ENCODE measurements around the gene PPHLN1. TPM values are rescaled to one million over a fixed set of nuclear protein-coding genes. Genes with fewer than 3 reads are reported as not detected.

PPHLN1 gene
- total and polyA plus RNA-seq, 2 of the 8 experiments (the other 6 are each of a cell fraction or from before 2014, with no cell fraction given), result 34.3 to 71.6 TPM

DNA sequence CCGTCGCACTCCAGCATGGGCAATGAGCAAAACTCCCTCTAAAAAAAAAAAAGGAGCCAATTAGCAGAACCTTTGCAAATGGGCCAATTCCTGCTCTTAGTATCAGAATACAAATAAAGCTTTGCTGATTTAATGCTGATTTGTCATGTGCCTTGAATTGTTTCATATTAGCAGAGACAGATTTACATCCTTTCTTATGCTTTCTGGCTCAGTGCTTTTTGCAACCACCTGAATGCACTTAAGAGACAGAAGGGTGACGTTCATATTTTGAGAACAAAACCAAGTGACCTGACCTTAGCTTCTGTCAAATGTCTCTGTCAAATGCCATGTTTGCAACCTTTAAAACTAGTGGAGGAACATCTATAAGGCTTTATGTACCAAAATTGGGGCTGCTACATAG is 44.1 kb upstream of the PPHLN1 start:
- H3K36me3 ChIP-seq (ENCODE audit: control insufficient read depth in 2 of 4, insufficient read depth in 4 of 4, low read length in 3 of 4), result no peaks in the 10 kb centered on the region
- H2BK12ac ChIP-seq (ENCODE audit: low read depth, low read length), result no peak overlapping the region
- no peak overlapping the region for H4K8ac ChIP-seq (ENCODE audit: extremely low read depth, insufficient read depth, low read length)
- H3K79me2 ChIP-seq (ENCODE audit: control insufficient read depth in 1 of 2, insufficient read depth in 2 of 2, low read length in 2 of 2), result no peaks in the 10 kb centered on the region
- no peaks in the 10 kb centered on the region for H3K27me3 ChIP-seq (replicated peaks in 1 of 4; ENCODE audit: control insufficient read depth in 3 of 4, extremely low read depth in 1 of 4, insufficient read depth in 3 of 4, low read length in 3 of 4)
- H3K9ac ChIP-seq (replicated peaks in 1 of 4; ENCODE audit: extremely low read depth in 1 of 4, low read depth in 3 of 4, low read length in 3 of 4), result no peak overlapping the region
- CTCF ChIA-PET (ENCODE audit: partially characterized antibody), result no interaction called here
- no peaks in the 10 kb centered on the region for H3K9me3 ChIP-seq (ENCODE audit: insufficient read depth in 2 of 2, low read depth in 1 of 2, low read length in 1 of 2)
- no peak overlapping the region for H3K4me2 ChIP-seq (ENCODE audit: insufficient read depth in 1 of 2, low read depth in 2 of 2, low read length in 2 of 2)
- no peak overlapping the region for H2AK5ac ChIP-seq (ENCODE audit: low read depth, low read length)
- no peak overlapping the region for H3K23ac ChIP-seq (ENCODE audit: insufficient read length)
- H4K20me1 ChIP-seq (replicated peaks in 1 of 2; ENCODE audit: control insufficient read depth in 1 of 2, insufficient read depth in 2 of 2, low read length in 2 of 2), result no peaks in the 10 kb centered on the region
- no peaks in the 10 kb centered on the region for H3K79me1 ChIP-seq (ENCODE audit: low read depth, low read length)
- H3K4me3 ChIP-seq (ENCODE audit: extremely low read depth in 1 of 4, insufficient read depth in 2 of 4, low read depth in 3 of 4, low read length in 4 of 4), result no peak overlapping the region
- DNase-seq (ENCODE audit: low read depth in 1 of 2, low spot score in 2 of 2), result no peak
- no peak overlapping the region for H2BK5ac ChIP-seq (ENCODE audit: low read depth, low read length)
- POLR2A ChIA-PET (ENCODE audit: partially characterized antibody), result no interaction called here
- H3K14ac ChIP-seq (ENCODE audit: insufficient read length), result no peak overlapping the region
- no peak for FAIRE-seq
- no peak overlapping the region for H2BK20ac ChIP-seq (ENCODE audit: low read length)
- H2BK15ac ChIP-seq (ENCODE audit: low read length), result no peak overlapping the region
- no peak overlapping the region for H2BK120ac ChIP-seq (replicated peaks; ENCODE audit: low read depth, low read length)
- H4K91ac ChIP-seq (replicated peaks; ENCODE audit: insufficient read length, low read length), result no peak overlapping the region
- no peak overlapping the region for H3K56ac ChIP-seq (replicated peaks; ENCODE audit: insufficient read length, low read depth, low read length)
- H3K4ac ChIP-seq (replicated peaks; ENCODE audit: insufficient read length, low read depth, low read length), result no peak overlapping the region
- H2AFZ ChIP-seq (ENCODE audit: low read length), result no peak overlapping the region
- H4K5ac ChIP-seq (ENCODE audit: insufficient read length, low read depth, low read length), result no peak overlapping the region
- H3K27ac ChIP-seq (ENCODE audit: low read depth, low read length), result no peak overlapping the region
- H3K18ac ChIP-seq (ENCODE audit: extremely low read depth, low read length), result no peak overlapping the region
- 95% methylated on average over 3 of the region's 3 CpGs; no CpG with 5 or more reads in 1 of the 2 experiments for WGBS, 2 experiments (ENCODE audit: extremely low coverage in 1 of 2, insufficient coverage in 1 of 2, insufficient read length in 1 of 2, insufficient replicate concordance in 2 of 2, low coverage in 1 of 2, low lambda C conversion rate in 2 of 2, missing lambda C conversion rate in 1 of 2)
- H3K23me2 ChIP-seq (ENCODE audit: low read depth, low read length), result no peaks in the 10 kb centered on the region
- no peaks in the 10 kb centered on the region for H3K4me1 ChIP-seq (replicated peaks in 1 of 4; ENCODE audit: control insufficient read depth in 3 of 4, insufficient read depth in 4 of 4, low read length in 3 of 4)
- TF ChIP-seq, protein P1, sequence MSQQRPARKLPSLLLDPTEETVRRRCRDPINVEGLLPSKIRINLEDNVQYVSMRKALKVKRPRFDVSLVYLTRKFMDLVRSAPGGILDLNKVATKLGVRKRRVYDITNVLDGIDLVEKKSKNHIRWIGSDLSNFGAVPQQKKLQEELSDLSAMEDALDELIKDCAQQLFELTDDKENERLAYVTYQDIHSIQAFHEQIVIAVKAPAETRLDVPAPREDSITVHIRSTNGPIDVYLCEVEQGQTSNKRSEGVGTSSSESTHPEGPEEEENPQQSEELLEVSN (IDR thresholded peaks at IDR 0.05), result no peak
- TF ChIP-seq SUZ12 (IDR thresholded peaks at IDR 0.05; ENCODE audit: low read length) (no peak), SP2 (IDR thresholded peaks at IDR 0.05; ENCODE audit: low read length) (no peak), PHF8 (conservative IDR thresholded peaks at IDR 0.05; ENCODE audit: low read depth, low read length) (no peak), CBX8 (IDR thresholded peaks at IDR 0.05; ENCODE audit: borderline replicate concordance, low read depth, low read length) (no peak), YY1 (IDR thresholded peaks at IDR 0.05; ENCODE audit: low read depth, low read length) (no peak), TBP (IDR thresholded peaks at IDR 0.05; ENCODE audit: low read depth, low read length) (no peak), RAD21 (IDR thresholded peaks at IDR 0.05 in 1 of 2, conservative IDR thresholded peaks at IDR 0.05 in 1 of 2; ENCODE audit: low read depth in 2 of 2, low read length in 2 of 2) (no peak), CHD1 (IDR thresholded peaks at IDR 0.05; ENCODE audit: low read depth, low read length) (no peak)
- TF ChIP-seq, protein P2, sequence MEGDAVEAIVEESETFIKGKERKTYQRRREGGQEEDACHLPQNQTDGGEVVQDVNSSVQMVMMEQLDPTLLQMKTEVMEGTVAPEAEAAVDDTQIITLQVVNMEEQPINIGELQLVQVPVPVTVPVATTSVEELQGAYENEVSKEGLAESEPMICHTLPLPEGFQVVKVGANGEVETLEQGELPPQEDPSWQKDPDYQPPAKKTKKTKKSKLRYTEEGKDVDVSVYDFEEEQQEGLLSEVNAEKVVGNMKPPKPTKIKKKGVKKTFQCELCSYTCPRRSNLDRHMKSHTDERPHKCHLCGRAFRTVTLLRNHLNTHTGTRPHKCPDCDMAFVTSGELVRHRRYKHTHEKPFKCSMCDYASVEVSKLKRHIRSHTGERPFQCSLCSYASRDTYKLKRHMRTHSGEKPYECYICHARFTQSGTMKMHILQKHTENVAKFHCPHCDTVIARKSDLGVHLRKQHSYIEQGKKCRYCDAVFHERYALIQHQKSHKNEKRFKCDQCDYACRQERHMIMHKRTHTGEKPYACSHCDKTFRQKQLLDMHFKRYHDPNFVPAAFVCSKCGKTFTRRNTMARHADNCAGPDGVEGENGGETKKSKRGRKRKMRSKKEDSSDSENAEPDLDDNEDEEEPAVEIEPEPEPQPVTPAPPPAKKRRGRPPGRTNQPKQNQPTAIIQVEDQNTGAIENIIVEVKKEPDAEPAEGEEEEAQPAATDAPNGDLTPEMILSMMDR (IDR thresholded peaks at IDR 0.05; ENCODE audit: control extremely low read depth in 1 of 3, insufficient read depth in 1 of 3, low read depth in 1 of 3, low read length in 3 of 3), result no peak

Data from H1 (cell line).